Iris pigment epithelial cell (primary cell): ENCODE measurements around the gene PBRM1.

Source experiments
- DNase-seq: peaks from one replicate; pipeline ENCODE4 v3.0.0-alpha.2; 2011; ENCODE audit warnings: low read depth

Gene PBRM1

GRCh38 chr3:52524752-52525679 is 160.7 kb downstream of the PBRM1 start:
- DNase-seq: no peak

GRCh38 chr3:52524258-52524751 is 161.4 kb downstream of the PBRM1 start:
- no peak for DNase-seq

- DNase-seq: no peak
These were observed 162.1 kb downstream of the PBRM1 start for GRCh38 chr3:52523386-52524257.

- DNase-seq: no peak
These were observed 163.0 kb downstream of the PBRM1 start for GRCh38 chr3:52522651-52523251.

- DNase-seq: no peak
These were observed 163.6 kb downstream of the PBRM1 start for GRCh38 chr3:52521881-52522650.

GRCh38 chr3:52521488-52521824 is 164.3 kb downstream of the PBRM1 start:
- no peak for DNase-seq

- DNase-seq: no peak
These were observed 164.8 kb downstream of the PBRM1 start for GRCh38 chr3:52520716-52521487.

- DNase-seq: no peak
These were observed 165.5 kb downstream of the PBRM1 start for GRCh38 chr3:52520141-52520667.

GRCh38 chr3:52519445-52520140 is 166.1 kb downstream of the PBRM1 start:
- DNase-seq: no peak

- no peak for DNase-seq
These were observed 166.8 kb downstream of the PBRM1 start for GRCh38 chr3:52518723-52519444.

- DNase-seq: no peak
These were observed 167.7 kb downstream of the PBRM1 start for GRCh38 chr3:52517796-52518722.

GRCh38 chr3:52516509-52517195 is 169.1 kb downstream of the PBRM1 start:
- DNase-seq: no peak

- no peak for DNase-seq
These were observed 170.5 kb downstream of the PBRM1 start for GRCh38 chr3:52515192-52515591.

GRCh38 chr3:52514576-52514975 is 171.1 kb downstream of the PBRM1 start:
- DNase-seq: no peak

- no peak for DNase-seq
These were observed 172.4 kb downstream of the PBRM1 start for GRCh38 chr3:52513281-52513680.

- no peak for DNase-seq
These were observed 173.0 kb downstream of the PBRM1 start for GRCh38 chr3:52512727-52513126.

- DNase-seq: no peak
These were observed 173.6 kb downstream of the PBRM1 start for GRCh38 chr3:52512105-52512504.

- no peak for DNase-seq
These were observed 174.2 kb downstream of the PBRM1 start for GRCh38 chr3:52511509-52511908.
